GM21528 (cell line): ENCODE results near the gene ACVR1C.

Experiments
- ATAC-seq: cut with Tn5 transposase; IDR thresholded peaks from one replicate; pipeline ENCODE4 v1.9.1; 2021; ENCODE audit warnings: mild to moderate bottlenecking, moderate library complexity; ENCODE audit not compliant: unreplicated experiment, low FRiP score

ACVR1C gene

DNA sequence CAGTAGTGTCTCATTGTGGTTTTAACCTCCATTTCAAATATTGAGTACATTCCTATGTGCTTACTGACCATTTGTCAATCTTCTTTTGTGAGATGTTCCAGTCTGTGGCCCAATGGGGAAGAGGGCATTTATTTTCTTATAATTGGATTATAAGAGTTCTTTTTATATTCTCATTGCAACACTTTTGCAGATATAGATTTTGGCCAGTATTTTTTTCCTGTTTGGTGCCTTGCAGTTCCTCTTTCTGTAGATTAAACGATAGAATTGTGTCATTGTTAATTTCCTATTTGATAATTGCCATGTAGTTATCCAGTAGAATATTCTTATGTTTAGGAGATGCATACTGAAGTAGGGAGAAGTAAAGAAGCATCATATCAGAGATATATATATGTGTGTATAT lies 128.3 kb downstream of the ACVR1C start:
- no peak for ATAC-seq

DNA sequence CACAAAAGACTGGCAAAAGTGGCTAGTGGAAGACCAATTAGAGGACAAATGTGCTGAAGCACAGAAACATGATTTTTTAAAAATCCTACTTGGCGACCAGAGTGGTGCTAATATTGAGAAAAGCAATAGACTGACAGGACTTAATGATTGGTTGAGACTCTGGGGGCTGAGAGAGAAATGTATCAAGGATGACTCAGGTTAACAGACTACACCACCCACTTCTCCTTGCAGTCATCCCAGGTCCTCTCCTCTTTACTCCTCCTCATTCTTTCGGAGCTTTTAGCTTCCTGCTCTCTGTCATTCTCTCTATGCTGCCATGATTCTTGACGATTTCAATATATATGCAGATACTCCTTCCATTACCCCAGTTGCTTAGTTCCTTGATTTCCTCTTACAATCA lies 130.2 kb downstream of the ACVR1C start:
- no peak for ATAC-seq

GRCh38 chr2:157497638-157498314 lies 130.9 kb downstream of the ACVR1C start:
- peak; percentile 88 for ATAC-seq

GRCh38 chr2:157492189-157492773 lies 136.4 kb downstream of the ACVR1C start:
- ATAC-seq = peak; percentile 97

DNA sequence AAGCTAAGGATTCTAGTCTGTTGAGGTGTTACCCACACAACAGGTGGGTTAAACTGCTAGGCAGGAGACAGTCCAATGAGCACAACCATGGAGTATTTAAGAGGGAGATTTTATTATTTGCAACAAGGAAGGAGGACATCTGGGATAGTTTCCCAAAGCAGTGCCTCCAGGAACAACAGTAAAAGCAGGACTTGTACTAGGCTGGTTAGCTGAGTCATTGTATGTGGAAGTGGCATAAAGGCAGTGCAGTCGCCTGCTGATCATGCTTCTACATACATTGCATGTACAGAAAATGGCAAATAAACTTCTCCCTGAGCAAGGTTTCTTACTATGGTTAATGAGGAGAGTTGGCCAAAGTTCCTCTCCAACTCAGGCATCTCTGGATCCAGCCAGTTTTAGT lies 138.7 kb downstream of the ACVR1C start:
- no peak for ATAC-seq

DNA sequence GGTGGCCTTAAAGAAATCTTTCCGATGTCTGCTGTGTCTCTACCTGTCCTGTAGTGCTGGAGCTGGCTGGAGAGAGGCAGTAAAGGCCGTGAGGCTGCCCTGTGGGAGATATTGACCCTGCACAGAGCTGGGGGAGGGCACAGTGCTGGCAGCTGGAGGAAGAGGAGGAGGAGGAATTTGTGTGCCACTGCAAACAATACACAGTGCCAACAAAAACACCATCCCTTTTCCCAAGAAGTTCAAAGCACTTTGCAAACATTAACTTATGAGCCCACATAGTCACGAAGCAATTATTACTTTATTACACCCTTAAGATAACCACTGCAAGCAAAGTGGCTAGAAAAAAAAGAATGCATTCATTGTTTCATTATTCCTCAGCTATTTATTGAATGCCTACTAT lies 139.8 kb downstream of the ACVR1C start:
- ATAC-seq = no peak

DNA sequence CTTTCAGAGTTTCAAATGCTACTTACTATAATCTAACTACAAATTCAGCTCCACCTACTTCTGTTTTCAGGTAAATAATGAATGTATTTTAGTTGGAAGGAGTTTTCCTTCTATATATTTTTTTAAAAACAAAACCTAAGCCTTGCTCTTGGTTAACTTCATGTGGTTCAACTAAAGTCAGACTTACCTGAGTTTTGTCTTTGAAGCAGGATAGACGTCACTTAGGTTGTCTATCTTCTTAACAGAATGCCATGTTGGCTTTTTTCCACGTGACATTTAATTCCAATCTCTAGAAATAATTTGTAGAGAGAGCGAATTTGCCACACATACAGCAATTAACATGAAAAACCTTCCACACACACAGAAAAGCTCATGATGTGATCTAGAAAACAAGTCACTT lies 140.9 kb downstream of the ACVR1C start:
- no peak for ATAC-seq

GRCh38 chr2:157487271-157487610 lies 141.4 kb downstream of the ACVR1C start:
- no peak for ATAC-seq

GRCh38 chr2:157486596-157487270 lies 141.9 kb downstream of the ACVR1C start:
- ATAC-seq = no peak

GRCh38 chr2:157480182-157480961 lies 148.3 kb downstream of the ACVR1C start:
- ATAC-seq = peak; percentile 80

GRCh38 chr2:157479081-157480027 lies 149.3 kb downstream of the ACVR1C start:
- ATAC-seq = peak; percentile 44

GRCh38 chr2:157477919-157478318 lies 150.7 kb downstream of the ACVR1C start:
- ATAC-seq = no peak

GRCh38 chr2:157476953-157477709 lies 151.5 kb downstream of the ACVR1C start:
- no peak for ATAC-seq
